Ramos (cell line): Measurements from ENCODE around the gene WDR82.

Source experiments
- in situ Hi-C: fragments of 300-500 bp; cut with MboI; formaldehyde crosslinking; loops from one replicate; pipeline ENCODE4 v1.14.3; 2022; ENCODE audit warnings: low sequenced_read_pairs; ENCODE audit not compliant: unreplicated experiment

Gene WDR82

GRCh38 chr3:52310861-52311575 is 32.6 kb upstream of the WDR82 start:
- in situ Hi-C loops: no loop called here

- in situ Hi-C loops: no loop called here
Measured at GRCh38 chr3:52308308-52308707, 29.9 kb upstream of the WDR82 start.

- in situ Hi-C loops: no loop called here
Measured at GRCh38 chr3:52306978-52307377, 28.5 kb upstream of the WDR82 start.

- in situ Hi-C loops: no loop called here
Measured at GRCh38 chr3:52305926-52306325, 27.5 kb upstream of the WDR82 start.

- in situ Hi-C loops: no loop called here
Measured at GRCh38 chr3:52303811-52304210, 25.4 kb upstream of the WDR82 start.

GRCh38 chr3:52302426-52303145 is 24.1 kb upstream of the WDR82 start:
- in situ Hi-C loops: no loop called here

- in situ Hi-C loops: no loop called here
Measured at GRCh38 chr3:52299879-52300611, 21.6 kb upstream of the WDR82 start.

GRCh38 chr3:52299247-52299878 is 20.9 kb upstream of the WDR82 start:
- in situ Hi-C loops: no loop called here

GRCh38 chr3:52298149-52299098 is 20.0 kb upstream of the WDR82 start:
- in situ Hi-C loops: no loop called here

GRCh38 chr3:52297242-52298148 is 19.0 kb upstream of the WDR82 start:
- in situ Hi-C loops: no loop called here

GRCh38 chr3:52295671-52296208 is 17.3 kb upstream of the WDR82 start:
- in situ Hi-C loops: no loop called here

GRCh38 chr3:52294320-52295150 is 16.1 kb upstream of the WDR82 start:
- in situ Hi-C loops: no loop called here

- in situ Hi-C loops: no loop called here
Measured at GRCh38 chr3:52293491-52294319, 15.3 kb upstream of the WDR82 start.

- in situ Hi-C loops: no loop called here
Measured at GRCh38 chr3:52292247-52293065, 14.0 kb upstream of the WDR82 start.

GRCh38 chr3:52291508-52292181 is 13.2 kb upstream of the WDR82 start:
- in situ Hi-C loops: no loop called here
